Stimulated activated CD4-positive, alpha-beta T cell treated with anti-CD3 and anti-CD28 coated beads, Interleukin-12 subunit alpha, Interleukin-12 subunit beta, amount 100 ng/mL, for 48 hours (primary cell): ENCODE data around the gene RBM44.
A peak's percentile ranks its signal among the peaks of the same experiment; 100 is the strongest.
"Not testable (repeated sequence)": the region's sequence is repeated elsewhere in the genome, so short reads cannot be mapped to it uniquely, and the experiment has no call there.

Experiments used
- DNase-seq, 3 donors: peaks; one replicate each; pipeline ENCODE4 v3.0.0-alpha.2; 2020; ENCODE audit warnings: low read depth in 2 of 3, low spot score in 1 of 3

Gene RBM44, protein sequence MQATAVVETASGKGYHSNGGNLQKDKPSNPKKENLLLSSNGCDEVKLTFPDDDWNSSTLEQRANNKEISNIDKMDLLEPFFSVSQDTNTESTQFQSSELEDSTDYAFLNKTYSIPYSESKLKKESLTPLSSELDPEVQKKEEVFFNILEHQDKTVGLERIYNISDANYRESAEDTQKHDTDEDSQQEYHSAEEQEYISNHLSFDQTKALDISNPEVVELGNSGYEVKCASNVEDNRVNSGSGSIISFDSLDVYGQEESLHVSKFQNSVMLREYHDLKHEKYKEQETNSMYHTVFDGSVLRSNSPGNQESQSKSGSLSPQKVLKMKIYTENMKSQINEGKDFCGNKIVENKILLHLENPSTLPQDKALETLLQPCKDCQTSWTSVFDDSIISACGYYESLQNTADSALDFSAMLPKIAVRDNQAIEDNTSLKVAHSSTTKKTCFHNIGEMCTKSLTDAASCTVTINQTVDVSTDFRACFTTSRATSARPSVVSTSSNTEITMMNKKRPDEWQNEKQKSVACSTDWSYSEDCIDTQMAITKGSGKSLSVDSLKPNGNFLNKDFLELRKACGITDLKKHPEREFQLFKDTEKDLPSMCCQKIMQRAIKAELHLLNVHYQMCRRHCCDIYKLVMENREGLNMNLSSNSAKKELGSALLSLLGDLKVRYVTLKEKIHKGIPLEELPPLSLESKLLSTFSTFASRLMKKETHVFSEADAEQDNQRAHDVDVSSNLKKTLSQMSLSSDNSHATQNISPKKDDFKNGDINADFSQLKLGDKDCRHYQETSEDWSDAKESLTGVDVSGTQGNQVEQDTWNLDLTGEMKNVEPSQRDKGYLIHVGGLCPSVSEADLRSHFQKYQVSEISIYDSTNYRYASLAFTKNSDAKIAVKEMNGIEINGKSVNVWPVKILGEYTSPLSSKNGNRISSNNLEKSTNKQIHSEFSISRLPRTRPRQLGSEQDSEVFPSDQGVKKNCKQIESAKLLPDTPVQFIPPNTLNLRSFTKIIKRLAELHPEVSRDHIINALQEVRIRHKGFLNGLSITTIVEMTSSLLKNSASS

DNA sequence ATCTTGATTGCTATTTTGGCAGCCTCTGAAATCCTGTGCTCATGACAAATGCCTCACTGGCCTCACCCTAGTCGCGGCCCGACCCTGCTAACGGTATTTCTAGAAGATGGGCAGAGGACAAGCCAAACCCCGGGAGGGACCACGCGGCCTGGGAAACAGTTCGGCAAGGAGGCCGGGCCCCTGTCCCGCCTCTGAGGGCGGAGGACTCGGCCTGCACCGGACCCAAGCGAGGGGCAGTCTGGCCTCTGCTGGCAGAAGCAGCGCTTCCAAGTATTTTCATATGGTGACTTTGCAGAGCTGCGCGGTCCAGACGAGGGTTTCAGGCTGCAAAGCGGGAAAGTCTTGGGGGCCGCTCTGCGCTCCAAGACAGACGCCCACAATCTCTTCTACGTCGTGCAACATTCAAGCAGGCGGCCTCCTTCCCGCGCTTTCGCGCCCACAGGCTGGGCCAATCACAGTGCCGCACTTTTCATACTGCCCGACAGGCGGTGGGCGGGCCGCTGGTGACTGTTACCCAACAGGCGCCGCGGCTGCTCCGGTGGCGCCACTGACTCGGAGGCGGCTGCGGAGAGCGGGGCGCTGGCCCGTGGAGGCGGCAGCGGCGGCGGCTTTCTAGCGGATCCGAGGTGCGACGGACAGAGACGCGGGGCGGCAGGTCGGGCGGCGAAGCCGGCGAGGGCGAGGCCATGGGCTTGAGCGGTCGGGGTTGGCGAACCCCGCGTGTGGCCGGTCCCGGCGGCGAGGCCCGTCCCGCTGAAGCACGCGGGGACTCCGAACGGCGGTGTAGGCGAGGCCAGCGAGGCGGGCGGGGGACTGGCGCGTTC lies at the start of gene RBM44:
Gene RBM44, plus strand, starts transcription at position 544 of the 824 bp plus-strand sequence. CDS start 14,831 bp downstream, outside the sequence.
- DNase-seq: no peak

DNA sequence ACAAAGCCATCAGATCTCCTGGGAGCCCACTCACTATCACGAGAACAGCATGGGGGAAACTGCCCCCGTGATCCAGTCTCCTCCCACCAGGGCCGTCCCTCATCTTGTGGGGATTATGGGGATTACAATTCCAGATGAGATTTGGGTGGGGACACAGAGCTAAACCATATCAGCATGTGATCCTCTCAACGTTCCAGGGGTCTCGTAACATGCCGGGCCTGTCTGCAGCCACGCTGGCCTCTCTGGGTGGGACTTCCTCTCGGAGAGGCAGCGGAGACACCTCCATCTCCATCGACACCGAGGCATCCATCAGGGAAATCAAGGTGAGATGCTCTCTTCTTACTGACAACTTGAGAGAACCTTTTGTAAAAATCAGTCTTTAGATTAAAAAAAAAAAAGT lies 49.6 kb upstream of the RBM44 start:
- no peak for DNase-seq

DNA sequence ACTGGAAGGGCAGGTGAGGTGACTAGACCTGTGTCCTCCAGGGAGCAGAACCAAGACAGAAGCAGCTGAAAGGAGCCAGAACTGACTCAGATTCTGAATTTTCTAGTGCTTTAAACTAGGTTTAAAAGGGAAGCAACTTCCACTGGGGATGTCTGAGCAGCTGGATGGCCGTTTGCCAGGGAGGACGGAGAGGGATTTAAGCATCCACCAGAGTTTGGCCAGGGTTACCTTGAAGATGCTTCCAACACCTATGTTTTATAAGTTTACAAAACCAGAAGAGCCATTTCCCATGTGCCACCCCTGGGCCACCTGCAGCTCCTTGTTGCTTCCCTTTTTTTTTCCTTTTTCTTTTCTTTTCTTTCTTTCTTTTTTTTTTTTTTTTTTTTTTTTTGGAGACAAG lies 48.6 kb upstream of the RBM44 start:
- no peak for DNase-seq

GRCh38 chr2:237750441-237750840 lies 48.1 kb upstream of the RBM44 start:
- not testable (repeated sequence) for DNase-seq

DNA sequence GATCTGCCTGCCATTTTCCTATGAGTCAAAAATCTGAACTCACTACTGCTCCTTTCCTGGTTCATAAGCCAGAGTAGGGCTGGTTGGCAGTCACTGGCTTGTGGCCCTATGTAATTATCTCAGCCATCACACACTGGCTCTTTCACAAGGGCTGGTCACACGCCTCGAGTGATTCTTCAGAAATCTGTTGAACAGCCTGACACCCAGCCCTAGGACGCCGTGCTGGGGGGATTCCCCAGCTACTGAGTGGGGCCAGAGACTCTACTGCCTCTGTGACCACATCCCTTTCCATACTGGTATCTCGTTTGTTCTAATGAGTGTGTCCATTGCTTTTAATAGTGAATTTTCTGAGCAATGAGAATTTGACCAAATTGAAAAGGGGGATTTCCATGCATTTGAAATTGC lies 45.8 kb upstream of the RBM44 start:
- DNase-seq: peak in 2 of 3 donors; percentile 17 to 19

DNA sequence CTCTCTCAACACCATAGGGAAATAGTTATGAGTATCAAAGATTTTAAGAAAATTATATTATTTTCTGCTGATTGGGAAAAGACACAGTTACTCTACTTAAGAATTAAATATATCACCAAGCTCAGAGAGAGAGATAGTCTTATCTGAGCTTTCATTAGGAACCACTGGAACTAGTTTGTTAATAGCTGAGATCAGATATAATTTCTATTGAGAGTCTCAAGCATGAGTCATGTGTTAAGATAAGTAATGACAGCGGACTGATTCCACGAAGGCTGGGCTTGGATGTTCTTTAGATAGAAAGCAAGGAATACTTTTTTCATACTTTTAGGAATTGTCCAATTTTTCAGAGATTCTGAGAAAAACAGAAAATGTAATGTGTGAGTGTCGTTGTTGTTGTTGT lies 44.4 kb upstream of the RBM44 start:
- no peak for DNase-seq

GRCh38 chr2:237754626-237755248 lies 43.8 kb upstream of the RBM44 start:
- no peak for DNase-seq

DNA sequence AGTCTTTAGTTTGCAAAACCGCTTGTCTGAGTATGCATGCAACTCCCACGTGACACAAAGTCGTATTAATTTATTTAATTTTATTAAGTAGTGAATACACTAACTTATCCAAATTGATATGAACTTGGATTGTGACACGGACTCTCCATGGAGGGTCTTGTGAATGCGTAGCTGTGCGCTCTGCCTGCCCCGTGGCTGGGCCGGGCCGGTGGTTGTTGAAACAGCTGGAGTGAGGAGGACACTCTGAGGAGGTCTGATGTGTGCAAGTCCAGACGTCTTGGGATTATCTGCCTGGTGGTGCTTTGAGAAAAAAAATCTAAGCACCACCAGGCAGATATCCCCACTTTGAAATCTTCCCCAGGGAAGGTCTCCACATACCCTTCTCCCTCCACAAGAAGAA lies 41.0 kb upstream of the RBM44 start:
- DNase-seq: no peak

DNA sequence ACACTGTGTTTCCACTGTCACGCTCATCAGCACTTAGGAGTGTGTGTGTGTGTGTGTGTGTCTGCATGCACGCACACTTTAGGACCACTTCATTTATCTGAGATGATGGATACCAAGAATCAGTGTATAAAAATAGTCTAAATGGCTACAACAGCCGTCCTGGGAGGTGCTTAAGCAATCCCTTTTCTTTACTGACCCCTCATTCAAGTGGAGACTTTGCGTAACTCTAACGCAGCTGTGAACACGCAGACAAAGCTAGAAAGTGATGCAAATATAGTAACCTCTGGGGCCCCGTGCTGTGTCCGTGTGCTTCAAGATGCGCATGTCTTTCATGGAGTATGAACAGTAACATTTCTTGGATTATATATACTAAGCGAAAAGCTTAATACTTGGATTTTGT lies 40.4 kb upstream of the RBM44 start:
- DNase-seq: no peak

GRCh38 chr2:237759176-237759575 lies 39.4 kb upstream of the RBM44 start:
- DNase-seq: no peak

- no peak for DNase-seq
These were observed 37.8 kb upstream of the RBM44 start for GRCh38 chr2:237760506-237761502.

DNA sequence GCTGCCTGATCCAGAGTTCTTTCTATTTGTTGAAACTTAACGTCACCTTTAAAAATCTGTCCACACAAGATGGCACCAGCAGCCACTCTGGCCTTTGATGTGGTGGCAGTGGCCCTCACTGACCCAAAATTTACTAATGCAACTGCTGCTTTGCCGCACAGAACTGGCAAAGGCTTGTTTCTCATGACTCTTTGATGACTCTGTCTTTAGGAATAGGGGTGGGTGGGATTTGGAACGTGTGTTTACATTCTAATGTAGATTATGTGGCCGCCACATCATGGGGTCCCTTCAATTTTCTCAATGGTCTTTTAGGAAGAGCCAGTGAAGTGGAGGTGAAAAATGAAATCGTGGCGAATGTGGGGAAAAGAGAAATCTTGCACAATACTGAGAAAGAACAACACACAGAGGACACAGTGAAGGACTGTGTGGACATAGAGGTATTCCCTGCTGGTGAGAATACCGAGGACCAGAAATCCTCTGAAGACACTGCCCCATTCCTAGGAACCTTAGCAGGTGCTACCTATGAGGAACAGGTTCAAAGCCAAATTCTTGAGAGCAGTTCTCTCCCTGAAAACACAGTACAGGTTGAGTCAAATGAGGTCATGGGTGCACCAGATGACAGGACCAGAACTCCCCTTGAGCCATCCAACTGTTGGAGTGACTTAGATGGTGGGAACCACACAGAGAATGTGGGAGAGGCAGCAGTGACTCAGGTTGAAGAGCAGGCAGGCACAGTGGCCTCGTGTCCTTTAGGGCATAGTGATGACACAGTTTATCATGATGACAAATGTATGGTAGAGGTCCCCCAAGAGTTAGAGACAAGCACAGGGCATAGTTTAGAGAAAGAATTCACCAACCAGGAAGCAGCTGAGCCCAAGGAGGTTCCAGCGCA lies 36.0 kb upstream of the RBM44 start:
- DNase-seq: not testable (repeated sequence)

GRCh38 chr2:237763812-237764211 lies 34.8 kb upstream of the RBM44 start:
- no peak for DNase-seq

GRCh38 chr2:237765122-237765521 lies 33.5 kb upstream of the RBM44 start:
- DNase-seq: not testable (repeated sequence)

DNA sequence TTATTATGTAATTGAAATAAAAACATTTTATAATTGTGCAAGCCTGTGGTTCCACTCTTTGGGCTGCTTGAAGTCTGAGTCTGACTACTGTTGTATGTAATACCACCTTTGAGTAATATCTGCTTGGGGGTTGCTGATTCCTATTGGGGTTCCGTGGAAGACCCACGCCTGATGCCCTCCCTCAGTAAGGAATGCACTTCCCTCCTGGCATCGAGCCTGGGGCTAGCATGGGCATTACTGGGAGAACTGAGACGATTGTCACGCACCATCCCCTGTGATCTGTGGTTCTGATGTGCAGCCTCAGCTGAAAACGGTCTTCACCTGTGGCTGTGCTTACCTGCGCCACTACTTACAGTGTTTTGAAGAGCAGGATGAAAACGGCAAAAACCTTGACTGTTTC lies 32.7 kb upstream of the RBM44 start:
- no peak for DNase-seq

DNA sequence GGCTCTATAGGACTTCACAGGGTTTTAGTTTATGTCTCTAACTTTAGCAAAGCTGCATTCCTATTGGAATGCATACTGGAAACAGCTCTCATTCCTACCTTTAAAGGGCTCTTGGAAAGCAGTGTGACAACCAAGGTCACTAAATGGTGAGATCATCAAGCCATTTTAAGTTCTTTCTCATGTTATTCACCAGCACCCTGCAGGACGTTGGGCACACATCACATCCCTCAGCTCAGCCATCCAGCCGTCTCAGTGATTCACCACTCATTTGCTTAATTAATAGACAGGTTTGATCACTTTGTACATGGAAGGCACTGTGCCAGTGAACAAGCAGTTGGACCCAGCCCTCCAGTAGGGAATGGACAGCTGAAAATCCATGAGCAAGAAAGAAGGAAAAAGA lies 32.2 kb upstream of the RBM44 start:
- no peak for DNase-seq

DNA sequence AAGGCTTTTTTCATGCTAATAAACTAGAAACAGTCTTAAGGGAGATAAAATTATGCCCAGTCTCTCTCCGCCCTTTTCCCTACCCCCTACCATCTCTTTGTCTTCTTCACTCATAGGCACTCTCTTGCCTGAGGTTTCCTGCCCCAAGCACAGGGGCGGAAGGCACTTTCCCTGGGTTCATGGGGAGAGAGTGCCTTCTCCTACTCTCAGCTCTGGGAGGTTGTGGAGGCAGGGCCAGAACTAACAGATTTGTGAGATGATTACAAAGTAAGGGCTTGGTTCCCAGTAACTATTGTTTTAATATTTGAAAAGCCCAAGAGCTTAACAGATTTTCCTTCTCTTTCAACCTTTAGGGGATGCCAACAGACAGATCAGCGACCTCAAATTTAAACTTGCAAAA lies 26.1 kb upstream of the RBM44 start:
- no peak for DNase-seq

DNA sequence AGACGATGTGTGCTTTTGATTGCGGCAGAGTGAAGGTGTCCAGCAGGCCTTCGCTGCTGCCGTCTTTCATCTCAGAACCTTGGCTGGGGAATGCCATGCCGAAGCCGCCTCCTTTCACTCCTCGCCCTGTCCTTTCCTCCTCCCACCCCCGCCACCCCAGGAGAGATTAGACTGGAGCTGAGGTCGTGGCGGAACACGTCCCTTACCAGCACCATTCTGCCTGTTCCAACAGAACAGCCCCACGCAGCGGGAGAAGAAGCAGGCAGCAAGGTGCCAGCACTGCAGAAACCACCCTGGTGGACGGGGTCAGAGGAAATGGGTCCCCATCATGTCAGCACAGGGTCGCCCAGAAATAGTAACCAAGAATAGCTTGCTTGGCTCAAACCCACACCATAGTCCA lies 24.8 kb upstream of the RBM44 start:
- DNase-seq: no peak
